HepG2 (cell line): ENCODE data around the gene RNF14. TPM values are rescaled to one million over a fixed set of nuclear protein-coding genes. Genes with fewer than 3 reads are reported as not detected.

ENCODE experiments used
- ARID2 ChIP-seq: sonication (generic); formaldehyde crosslinking; IDR thresholded peaks from 2 replicates; pipeline ENCODE4 v1.8.1; 2022; ENCODE audit warnings: mild to moderate bottlenecking, missing genetic modification reagents, borderline replicate concordance
- CBX5 ChIP-seq: sonication (generic); formaldehyde crosslinking; IDR thresholded peaks from 2 replicates; pipeline ENCODE4 v1.4.0; 2020; ENCODE audit warnings: missing genetic modification reagents, borderline replicate concordance
- DPF2 ChIP-seq: sonication (generic); formaldehyde crosslinking; IDR thresholded peaks from 2 replicates; pipeline ENCODE4 v1.4.0; 2020; ENCODE audit warnings: mild to moderate bottlenecking, low read depth, missing genetic modification reagents, borderline replicate concordance
- E2F5 ChIP-seq: sonication (generic); formaldehyde crosslinking; conservative IDR thresholded peaks from 2 replicates; pipeline ENCODE4 v1.4.0; 2020; ENCODE audit warnings: missing genetic modification reagents
- HES4 ChIP-seq: sonication (generic); formaldehyde crosslinking; IDR thresholded peaks from 2 replicates; pipeline ENCODE4 v1.9.0; 2021; ENCODE audit warnings: mild to moderate bottlenecking, missing genetic modification reagents, borderline replicate concordance
- HIVEP1 ChIP-seq: sonication (generic); formaldehyde crosslinking; IDR thresholded peaks from 2 replicates; pipeline ENCODE4 v1.4.0; 2020; ENCODE audit warnings: mild to moderate bottlenecking, missing genetic modification reagents
- SSRP1 ChIP-seq: IDR thresholded peaks from 2 replicates; pipeline ENCODE4 v1.6.1; 2016; ENCODE audit warnings: control low read depth
- TAF15 ChIP-seq: fragments of 200-400 bp; formaldehyde crosslinking; IDR thresholded peaks from one replicate; pipeline ENCODE4 v1.6.1; 2018; ENCODE audit warnings: mild to moderate bottlenecking, low read depth, low read length; ENCODE audit not compliant: poor library complexity, severe bottlenecking
- TBP ChIP-seq: sonication (generic); formaldehyde crosslinking; IDR thresholded peaks from 2 replicates; pipeline ENCODE4 v1.5.0; 2020; ENCODE audit warnings: missing genetic modification reagents
- THAP9 ChIP-seq: sonication (generic); formaldehyde crosslinking; IDR thresholded peaks from 2 replicates; pipeline ENCODE4; 2020; ENCODE audit warnings: missing genetic modification reagents, mild to moderate bottlenecking, borderline replicate concordance
- ZBTB21 ChIP-seq: sonication (generic); formaldehyde crosslinking; IDR thresholded peaks from 2 replicates; pipeline ENCODE4 v1.4.0; 2020; ENCODE audit warnings: missing genetic modification reagents
- ZFP62 ChIP-seq: sonication (generic); formaldehyde crosslinking; IDR thresholded peaks from 2 replicates; pipeline ENCODE4 v1.4.0; 2020; ENCODE audit warnings: missing genetic modification reagents
- ZNF160 ChIP-seq: sonication (generic); formaldehyde crosslinking; IDR thresholded peaks from 2 replicates; pipeline ENCODE4 v1.8.0; 2022; ENCODE audit warnings: mild to moderate bottlenecking, inconsistent platforms, missing genetic modification reagents
- ZNF205 ChIP-seq: IDR thresholded peaks from 2 replicates; pipeline ENCODE4 v1.6.1; 2018; ENCODE audit warnings: missing biosample characterization, missing genetic modification reagents
- ZNF251 ChIP-seq: sonication (generic); formaldehyde crosslinking; IDR thresholded peaks from 2 replicates; pipeline ENCODE4 v1.9.0; 2021; ENCODE audit warnings: mild to moderate bottlenecking, missing genetic modification reagents
- ZNF282 ChIP-seq: fragments of 450-650 bp; IDR thresholded peaks from 2 replicates; pipeline ENCODE4 v1.6.1; 2018; ENCODE audit not compliant: partially characterized antibody
- ZNF644 ChIP-seq: IDR thresholded peaks from 2 replicates; pipeline ENCODE4 v1.6.1; 2016; ENCODE audit warnings: low read depth
- ZNF672 ChIP-seq: sonication (generic); formaldehyde crosslinking; IDR thresholded peaks from 2 replicates; pipeline ENCODE4 v1.8.1; 2022; ENCODE audit warnings: missing genetic modification reagents
- ZNF747 ChIP-seq: sonication (generic); formaldehyde crosslinking; IDR thresholded peaks from 2 replicates; pipeline ENCODE4 v1.8.1; 2023; ENCODE audit warnings: missing genetic modification reagents, mild to moderate bottlenecking, borderline replicate concordance
- ZNF761 ChIP-seq: sonication (generic); formaldehyde crosslinking; conservative IDR thresholded peaks from 2 replicates; pipeline ENCODE4 v1.4.0; 2020; ENCODE audit warnings: mild to moderate bottlenecking, missing genetic modification reagents
- ZNF792 ChIP-seq: IDR thresholded peaks from 2 replicates; pipeline ENCODE4 v1.6.1; 2016
- polyA plus RNA-seq, 8 experiments: library from polyadenylated mRNA; depleted of rRNA in 3 of 8; stranded (reverse) in 7 of 8; unstranded in 1 of 8; fragments of >200 nt; fragmentation: Illumina TruSeq in 4 of 8; extraction: Trizol in 4 of 8; gene quantifications; 2 replicates each; pipeline versions ENCODE4 v1.2.1 to v1.2.3, GENCODE V29; 2011 to 2016; ENCODE audit warnings: low read depth in 4 of 8, missing spikeins in 1 of 8, mixed read lengths in 1 of 8; ENCODE audit not compliant: insufficient read depth in 1 of 8
- total RNA-seq, 5 experiments: library from RNA; depleted of rRNA; stranded (reverse); fragments of >200 nt; fragmentation: Illumina TruSeq; extraction: Trizol; gene quantifications; 2 replicates each; pipeline ENCODE4 v1.2.3, GENCODE V29; 2016; ENCODE audit warnings: low read depth in 1 of 5
- TF ChIP-seq, protein P1 (sequence below): sonication (generic); formaldehyde crosslinking; IDR thresholded peaks from 2 replicates; pipeline ENCODE4 v1.4.0; 2020; ENCODE audit warnings: missing genetic modification reagents
- TF ChIP-seq, protein P2 (sequence below): sonication (generic); formaldehyde crosslinking; IDR thresholded peaks from 2 replicates; pipeline ENCODE4 v1.5.0; 2020; ENCODE audit warnings: mild to moderate bottlenecking, low read depth, missing genetic modification reagents, borderline replicate concordance
- TF ChIP-seq, protein P3 (sequence below): sonication (generic); formaldehyde crosslinking; IDR thresholded peaks from 2 replicates; pipeline ENCODE4 v1.5.1; 2020; ENCODE audit warnings: mild to moderate bottlenecking, missing genetic modification reagents, moderate library complexity

The RNF14 gene
- total and polyA plus RNA-seq, 2 of the 13 experiments (the other 11 are each of a cell fraction or from before 2014, with no cell fraction given): 11.3 to 28.1 TPM

DNA sequence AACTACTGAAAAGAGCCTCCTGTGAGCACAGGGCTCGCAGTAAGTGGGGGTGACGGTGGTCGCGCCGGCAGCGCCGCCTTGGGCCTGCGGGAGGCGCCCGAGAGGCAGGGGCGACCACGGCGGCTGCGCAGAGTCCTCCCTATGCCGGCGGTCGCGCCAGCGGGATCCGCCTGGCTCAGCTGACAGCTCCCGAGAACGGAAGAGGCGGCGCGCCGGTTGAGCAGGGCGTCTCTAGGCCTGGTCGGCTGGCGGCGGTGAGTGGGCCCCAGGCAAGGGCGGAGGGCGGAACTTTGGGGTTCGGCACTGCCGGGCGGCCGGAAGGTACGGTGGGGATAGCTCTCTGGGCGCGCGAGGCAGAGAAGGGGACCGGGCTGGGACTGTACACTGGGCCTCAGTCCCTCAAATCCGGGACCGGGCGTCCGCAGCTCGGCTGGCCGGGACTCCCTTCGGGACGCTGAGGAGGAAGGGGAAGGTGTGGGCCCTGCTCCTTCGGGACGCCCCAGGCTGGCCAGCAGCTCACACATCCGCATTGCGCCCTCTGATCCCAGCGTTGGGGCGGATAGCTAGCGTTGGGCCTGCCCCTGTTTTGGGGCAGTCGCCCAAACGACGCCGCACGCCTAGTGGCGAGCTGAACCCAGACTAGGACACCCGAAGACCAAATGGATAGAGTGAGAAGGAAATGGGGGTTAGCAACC lies at the start of gene RNF14 (continued):
- peak; percentile 94 for TF ChIP-seq HES4 (CRISPR knock-in tag)
- TF ChIP-seq, protein P1, sequence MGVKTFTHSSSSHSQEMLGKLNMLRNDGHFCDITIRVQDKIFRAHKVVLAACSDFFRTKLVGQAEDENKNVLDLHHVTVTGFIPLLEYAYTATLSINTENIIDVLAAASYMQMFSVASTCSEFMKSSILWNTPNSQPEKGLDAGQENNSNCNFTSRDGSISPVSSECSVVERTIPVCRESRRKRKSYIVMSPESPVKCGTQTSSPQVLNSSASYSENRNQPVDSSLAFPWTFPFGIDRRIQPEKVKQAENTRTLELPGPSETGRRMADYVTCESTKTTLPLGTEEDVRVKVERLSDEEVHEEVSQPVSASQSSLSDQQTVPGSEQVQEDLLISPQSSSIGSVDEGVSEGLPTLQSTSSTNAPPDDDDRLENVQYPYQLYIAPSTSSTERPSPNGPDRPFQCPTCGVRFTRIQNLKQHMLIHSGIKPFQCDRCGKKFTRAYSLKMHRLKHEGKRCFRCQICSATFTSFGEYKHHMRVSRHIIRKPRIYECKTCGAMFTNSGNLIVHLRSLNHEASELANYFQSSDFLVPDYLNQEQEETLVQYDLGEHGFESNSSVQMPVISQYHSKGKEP (CRISPR knock-in tag): no peak; the same call in 1 of the 2 replicates
- peak; percentile 94 for TF ChIP-seq ZNF747
- no peak for TF ChIP-seq ZBTB21 (CRISPR knock-in tag)
- TF ChIP-seq HIVEP1 (CRISPR knock-in tag): no peak
- TF ChIP-seq CBX5: no peak
- 0 out of 2 replicates have a peak, but pooled peaks have one; percentile 54 for TF ChIP-seq TBP
- 0 out of 2 replicates have a peak, but pooled peaks have one; percentile 29 for TF ChIP-seq E2F5 (CRISPR knock-in tag)
- no peak for TF ChIP-seq ZNF672 (CRISPR knock-in tag)
- peak; percentile 56; the same call in 1 of the 2 replicates for TF ChIP-seq ZNF160 (CRISPR knock-in tag)
- TF ChIP-seq DPF2 (CRISPR knock-in tag): no peak
- TF ChIP-seq ZNF792: peak; percentile 89
- no peak for TF ChIP-seq ZFP62 (CRISPR knock-in tag)
- no peak for TF ChIP-seq ZNF644
- TF ChIP-seq TAF15: peak; percentile 72
- no peak for TF ChIP-seq ZNF282
- no peak for TF ChIP-seq ARID2 (CRISPR knock-in tag)
- TF ChIP-seq THAP9: peak; percentile 87
- TF ChIP-seq, protein P2, sequence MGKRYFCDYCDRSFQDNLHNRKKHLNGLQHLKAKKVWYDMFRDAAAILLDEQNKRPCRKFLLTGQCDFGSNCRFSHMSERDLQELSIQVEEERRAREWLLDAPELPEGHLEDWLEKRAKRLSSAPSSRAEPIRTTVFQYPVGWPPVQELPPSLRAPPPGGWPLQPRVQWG (CRISPR knock-in tag): no peak
- TF ChIP-seq, protein P3, sequence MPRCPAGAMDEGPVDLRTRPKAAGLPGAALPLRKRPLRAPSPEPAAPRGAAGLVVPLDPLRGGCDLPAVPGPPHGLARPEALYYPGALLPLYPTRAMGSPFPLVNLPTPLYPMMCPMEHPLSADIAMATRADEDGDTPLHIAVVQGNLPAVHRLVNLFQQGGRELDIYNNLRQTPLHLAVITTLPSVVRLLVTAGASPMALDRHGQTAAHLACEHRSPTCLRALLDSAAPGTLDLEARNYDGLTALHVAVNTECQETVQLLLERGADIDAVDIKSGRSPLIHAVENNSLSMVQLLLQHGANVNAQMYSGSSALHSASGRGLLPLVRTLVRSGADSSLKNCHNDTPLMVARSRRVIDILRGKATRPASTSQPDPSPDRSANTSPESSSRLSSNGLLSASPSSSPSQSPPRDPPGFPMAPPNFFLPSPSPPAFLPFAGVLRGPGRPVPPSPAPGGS (CRISPR knock-in tag): no peak; the same call in none of the 2 replicates
- no peak for TF ChIP-seq ZNF251
- no peak for TF ChIP-seq SSRP1 (CRISPR knock-in tag)
- TF ChIP-seq ZNF761 (CRISPR knock-in tag): peak; percentile 82; the same call in 1 of the 2 replicates
- peak; percentile 55; the same call in 1 of the 2 replicates for TF ChIP-seq ZNF205 (CRISPR knock-in tag)
